ENCODE measurements around the gene CLMN. TPM values are rescaled to one million over a fixed set of nuclear protein-coding genes. Genes with fewer than 3 reads are reported as not detected.

Gene CLMN
- total and polyA plus RNA-seq, 2 of the 8 experiments (the other 6 are each of a cell fraction or from before 2014, with no cell fraction given) = 1.6 to 8.2 TPM

DNA sequence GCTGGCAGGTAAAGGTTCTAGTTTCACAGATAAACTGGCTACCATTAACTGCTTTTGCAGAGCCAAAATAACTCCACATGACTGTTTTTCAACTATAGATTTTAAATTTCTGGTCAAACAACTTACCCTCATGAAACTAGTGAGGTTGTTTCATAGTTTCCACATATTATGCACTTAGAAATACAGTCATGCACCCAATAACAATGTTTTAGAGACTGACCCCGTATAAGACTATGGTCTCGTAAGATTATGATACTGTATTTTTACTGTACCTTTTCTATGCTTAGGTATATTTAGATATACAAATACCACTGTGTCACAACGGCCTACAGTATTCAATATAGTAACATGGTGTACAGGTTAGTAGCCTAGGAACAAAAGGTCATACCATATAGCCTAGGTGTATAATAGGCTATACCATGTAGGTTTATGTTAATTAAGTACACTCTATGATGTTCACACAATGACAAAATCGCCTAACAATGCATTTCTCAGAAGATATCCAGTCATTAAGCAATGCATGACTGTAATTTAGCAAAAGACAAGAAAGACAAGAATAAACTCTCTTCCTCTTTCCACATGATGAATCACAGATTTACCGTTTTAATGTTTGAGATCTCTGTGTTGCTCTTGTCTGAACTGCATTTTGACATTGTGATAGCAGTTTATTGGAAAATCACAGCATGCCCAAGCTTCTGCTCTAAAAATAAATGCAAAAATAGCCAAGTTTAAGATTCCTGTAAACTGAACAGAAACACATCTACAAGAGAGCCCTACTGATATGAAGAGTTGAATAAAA lies 179.4 kb downstream of the CLMN start:
- Histone ChIP-seq H4K8ac (ENCODE audit: extremely low read depth, insufficient read depth, low read length) (no peak overlapping the region), H3K4me3 (ENCODE audit: extremely low read depth in 1 of 4, insufficient read depth in 2 of 4, low read depth in 3 of 4, low read length in 4 of 4) (no peak overlapping the region), H4K20me1 (replicated peaks in 1 of 2; ENCODE audit: control insufficient read depth in 1 of 2, insufficient read depth in 2 of 2, low read length in 2 of 2) (peaks cover 0 to 2% of the 10 kb centered on the region in 2 experiments), H3K9ac (replicated peaks in 1 of 4; ENCODE audit: extremely low read depth in 1 of 4, low read depth in 3 of 4, low read length in 3 of 4) (no peak overlapping the region), H2BK20ac (ENCODE audit: low read length) (no peak overlapping the region), H3K23ac (ENCODE audit: insufficient read length) (no peak overlapping the region), H3K27ac (ENCODE audit: low read depth, low read length) (no peak overlapping the region), H2BK5ac (ENCODE audit: low read depth, low read length) (no peak overlapping the region), H3K4me1 (replicated peaks in 1 of 4; ENCODE audit: control insufficient read depth in 3 of 4, insufficient read depth in 4 of 4, low read length in 3 of 4) (peaks cover 2 to 14% (median 7%) of the 10 kb centered on the region in 4 experiments; a peak in 5 of 7 replicates), H3K27me3 (replicated peaks in 1 of 4; ENCODE audit: control insufficient read depth in 3 of 4, extremely low read depth in 1 of 4, insufficient read depth in 3 of 4, low read length in 3 of 4) (no peaks in the 10 kb centered on the region), H3K79me1 (ENCODE audit: low read depth, low read length) (no peaks in the 10 kb centered on the region), H3K9me3 (ENCODE audit: insufficient read depth in 2 of 2, low read depth in 1 of 2, low read length in 1 of 2) (no peaks in the 10 kb centered on the region), H3K56ac (replicated peaks; ENCODE audit: insufficient read length, low read depth, low read length) (no peak overlapping the region), H2BK120ac (replicated peaks; ENCODE audit: low read depth, low read length) (no peak overlapping the region), H2AFZ (ENCODE audit: low read length) (no peak overlapping the region), H3K4ac (replicated peaks; ENCODE audit: insufficient read length, low read depth, low read length) (no peak overlapping the region), H2BK12ac (ENCODE audit: low read depth, low read length) (no peak overlapping the region), H3K4me2 (ENCODE audit: insufficient read depth in 1 of 2, low read depth in 2 of 2, low read length in 2 of 2) (no peak overlapping the region), H4K91ac (replicated peaks; ENCODE audit: insufficient read length, low read length) (no peak overlapping the region), H3K23me2 (ENCODE audit: low read depth, low read length) (no peaks in the 10 kb centered on the region; the same call in 1 of the 2 replicates), H2AK5ac (ENCODE audit: low read depth, low read length) (no peak overlapping the region), H3K18ac (ENCODE audit: extremely low read depth, low read length) (no peak overlapping the region), H3K36me3 (ENCODE audit: control insufficient read depth in 2 of 4, insufficient read depth in 4 of 4, low read length in 3 of 4) (no peaks in the 10 kb centered on the region), H3K14ac (ENCODE audit: insufficient read length) (no peak overlapping the region), H3K79me2 (ENCODE audit: control insufficient read depth in 1 of 2, insufficient read depth in 2 of 2, low read length in 2 of 2) (peaks cover 0 to 95% of the 10 kb centered on the region in 2 experiments; a peak in 2 of 4 replicates), H2BK15ac (ENCODE audit: low read length) (no peak overlapping the region), H4K5ac (ENCODE audit: insufficient read length, low read depth, low read length) (no peak overlapping the region)
- FAIRE-seq (peak; percentile 28), DNase-seq (ENCODE audit: low read depth in 1 of 2, low spot score in 2 of 2) (no peak)
- 80% methylated on average over 5 of the region's 5 CpGs; no CpG with 5 or more reads in 1 of the 2 experiments for WGBS, 2 experiments (ENCODE audit: extremely low coverage in 1 of 2, insufficient coverage in 1 of 2, insufficient read length in 1 of 2, insufficient replicate concordance in 2 of 2, low coverage in 1 of 2, low lambda C conversion rate in 2 of 2, missing lambda C conversion rate in 1 of 2)
- CTCF ChIA-PET (ENCODE audit: partially characterized antibody) = interaction anchor here (0.8 kb wide), 1 partner anchor 221 kb away, joined by 3 read pairs; no protein-coding TSS in a partner anchor
- POLR2A ChIA-PET (ENCODE audit: partially characterized antibody) = no interaction called here
- TF ChIP-seq SIX5 (IDR thresholded peaks at IDR 0.05; ENCODE audit: low read depth, low read length) (no peak), GTF2F1 (IDR thresholded peaks at IDR 0.05; ENCODE audit: borderline replicate concordance, low read depth, low read length) (no peak), PHF8 (conservative IDR thresholded peaks at IDR 0.05; ENCODE audit: low read depth, low read length) (no peak), POLR2AphosphoS5 (IDR thresholded peaks at IDR 0.05; ENCODE audit: low read depth, low read length) (no peak), CREB1 (IDR thresholded peaks at IDR 0.05) (no peak), JUN (IDR thresholded peaks at IDR 0.05; ENCODE audit: low read depth, low read length) (no peak), CHD1 (IDR thresholded peaks at IDR 0.05; ENCODE audit: low read depth, low read length) (no peak), RAD21 (IDR thresholded peaks at IDR 0.05 in 1 of 2, conservative IDR thresholded peaks at IDR 0.05 in 1 of 2; ENCODE audit: low read depth in 2 of 2, low read length in 2 of 2) (no peak), RXRA (IDR thresholded peaks at IDR 0.05; ENCODE audit: insufficient read depth, low read depth, low read length) (no peak), SP4 (IDR thresholded peaks at IDR 0.05; ENCODE audit: low read length) (no peak)
- TF ChIP-seq, protein P1, sequence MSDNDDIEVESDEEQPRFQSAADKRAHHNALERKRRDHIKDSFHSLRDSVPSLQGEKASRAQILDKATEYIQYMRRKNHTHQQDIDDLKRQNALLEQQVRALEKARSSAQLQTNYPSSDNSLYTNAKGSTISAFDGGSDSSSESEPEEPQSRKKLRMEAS (IDR thresholded peaks at IDR 0.05) = no peak
- TF ChIP-seq, protein P2, sequence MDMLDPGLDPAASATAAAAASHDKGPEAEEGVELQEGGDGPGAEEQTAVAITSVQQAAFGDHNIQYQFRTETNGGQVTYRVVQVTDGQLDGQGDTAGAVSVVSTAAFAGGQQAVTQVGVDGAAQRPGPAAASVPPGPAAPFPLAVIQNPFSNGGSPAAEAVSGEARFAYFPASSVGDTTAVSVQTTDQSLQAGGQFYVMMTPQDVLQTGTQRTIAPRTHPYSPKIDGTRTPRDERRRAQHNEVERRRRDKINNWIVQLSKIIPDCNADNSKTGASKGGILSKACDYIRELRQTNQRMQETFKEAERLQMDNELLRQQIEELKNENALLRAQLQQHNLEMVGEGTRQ (IDR thresholded peaks at IDR 0.05; ENCODE audit: low read length) = no peak

Measured in H1 (cell line).